Thyroid gland (tissue), 4 donors: Measurements from ENCODE around the gene PDAP1.
A peak's percentile ranks its signal among the peaks of the same experiment; 100 is the strongest.

Experiments used
- CTCF ChIP-seq, 6 experiments: fragments of 200-600 bp in 3 of 6; fragments of 450-650 bp in 3 of 6; sonication (generic) in 3 of 6; IDR thresholded peaks; one replicate each; pipeline ENCODE4 v1.5.1; 2016 to 2019; ENCODE audit warnings: antibody characterized with exemption in 6 of 6, mild to moderate bottlenecking in 2 of 6, inconsistent platforms in 1 of 6, moderate library complexity in 1 of 6
- POLR2A ChIP-seq, 2 donors: fragments of 450-650 bp; IDR thresholded peaks; one replicate each; pipeline ENCODE4 v1.6.1; 2017; ENCODE audit warnings: antibody characterized with exemption in 2 of 2, mild to moderate bottlenecking in 2 of 2, moderate library complexity in 1 of 2

GRCh38 chr7:99438573-99439480 is 30.4 kb upstream of the PDAP1 start, which contains the start of the genes CPSF4 and PTCD1:
- TF ChIP-seq CTCF (IDR thresholded peaks at IDR 0.05) (peak in 1 of 6 experiments; percentile 29), POLR2A (IDR thresholded peaks at IDR 0.05) (peak in 1 of 2 donors; percentile 59)
